GM23338 (cell line): ENCODE data around the gene ALMS1.

Experiments used
- CTCF ChIP-seq, 2 experiments: fragments of 200-600 bp in 1 of 2; sonication (generic) in 1 of 2; conservative IDR thresholded peaks; 2 replicates each; pipeline versions ENCODE4 v1.5.1 to v1.6.1; 2016 to 2017; ENCODE audit warnings: antibody characterized with exemption in 2 of 2, low read depth in 2 of 2, mild to moderate bottlenecking in 2 of 2, moderate library complexity in 1 of 2
- ETS1 ChIP-seq: IDR thresholded peaks from 2 replicates; pipeline ENCODE4 v1.6.1; 2016; ENCODE audit warnings: antibody characterized with exemption
- EZH2 ChIP-seq: fragments of 200-600 bp; sonication (generic); IDR thresholded peaks from one replicate; pipeline ENCODE4 v1.8.0; 2017; ENCODE audit warnings: antibody characterized with exemption, mild to moderate bottlenecking, low read depth; ENCODE audit not compliant: unreplicated experiment
- EZH2phosphoT487 ChIP-seq: fragments of 200-600 bp; sonication (generic); IDR thresholded peaks from one replicate; pipeline ENCODE4 v1.8.1; 2018; ENCODE audit warnings: antibody characterized with exemption; ENCODE audit not compliant: unreplicated experiment
- JUNB ChIP-seq: IDR thresholded peaks from one replicate; pipeline ENCODE4 v1.6.1; 2016; ENCODE audit warnings: antibody characterized with exemption; ENCODE audit not compliant: unreplicated experiment
- NANOG ChIP-seq: IDR thresholded peaks from 2 replicates; pipeline ENCODE4 v1.6.1; 2016; ENCODE audit warnings: antibody characterized with exemption, borderline replicate concordance
- POLR2AphosphoS5 ChIP-seq: IDR thresholded peaks from 2 replicates; pipeline ENCODE4 v1.6.1; 2016; ENCODE audit warnings: antibody characterized with exemption, low read depth
- STAT1 ChIP-seq: IDR thresholded peaks from one replicate; pipeline ENCODE4 v1.6.1; 2016; ENCODE audit warnings: antibody characterized with exemption; ENCODE audit not compliant: unreplicated experiment
- TF ChIP-seq, protein P1 (sequence below): IDR thresholded peaks from one replicate; pipeline ENCODE4 v1.6.1; 2018; ENCODE audit warnings: antibody characterized with exemption; ENCODE audit not compliant: unreplicated experiment
- TF ChIP-seq, protein P2 (sequence below): fragments of 250-450 bp; sonication (Bioruptor Pico); IDR thresholded peaks from 2 replicates; pipeline ENCODE4 v1.5.0; 2020; ENCODE audit warnings: mild to moderate bottlenecking, moderate library complexity

- TF ChIP-seq EZH2 (no peak), CTCF (conservative IDR thresholded peaks at IDR 0.05; ENCODE audit: low read depth in 2 of 2) (no peak), POLR2AphosphoS5 (no peak), ETS1 (no peak), STAT1 (no peak), EZH2phosphoT487 (no peak), JUNB (no peak), NANOG (no peak)
- TF ChIP-seq, protein P1, sequence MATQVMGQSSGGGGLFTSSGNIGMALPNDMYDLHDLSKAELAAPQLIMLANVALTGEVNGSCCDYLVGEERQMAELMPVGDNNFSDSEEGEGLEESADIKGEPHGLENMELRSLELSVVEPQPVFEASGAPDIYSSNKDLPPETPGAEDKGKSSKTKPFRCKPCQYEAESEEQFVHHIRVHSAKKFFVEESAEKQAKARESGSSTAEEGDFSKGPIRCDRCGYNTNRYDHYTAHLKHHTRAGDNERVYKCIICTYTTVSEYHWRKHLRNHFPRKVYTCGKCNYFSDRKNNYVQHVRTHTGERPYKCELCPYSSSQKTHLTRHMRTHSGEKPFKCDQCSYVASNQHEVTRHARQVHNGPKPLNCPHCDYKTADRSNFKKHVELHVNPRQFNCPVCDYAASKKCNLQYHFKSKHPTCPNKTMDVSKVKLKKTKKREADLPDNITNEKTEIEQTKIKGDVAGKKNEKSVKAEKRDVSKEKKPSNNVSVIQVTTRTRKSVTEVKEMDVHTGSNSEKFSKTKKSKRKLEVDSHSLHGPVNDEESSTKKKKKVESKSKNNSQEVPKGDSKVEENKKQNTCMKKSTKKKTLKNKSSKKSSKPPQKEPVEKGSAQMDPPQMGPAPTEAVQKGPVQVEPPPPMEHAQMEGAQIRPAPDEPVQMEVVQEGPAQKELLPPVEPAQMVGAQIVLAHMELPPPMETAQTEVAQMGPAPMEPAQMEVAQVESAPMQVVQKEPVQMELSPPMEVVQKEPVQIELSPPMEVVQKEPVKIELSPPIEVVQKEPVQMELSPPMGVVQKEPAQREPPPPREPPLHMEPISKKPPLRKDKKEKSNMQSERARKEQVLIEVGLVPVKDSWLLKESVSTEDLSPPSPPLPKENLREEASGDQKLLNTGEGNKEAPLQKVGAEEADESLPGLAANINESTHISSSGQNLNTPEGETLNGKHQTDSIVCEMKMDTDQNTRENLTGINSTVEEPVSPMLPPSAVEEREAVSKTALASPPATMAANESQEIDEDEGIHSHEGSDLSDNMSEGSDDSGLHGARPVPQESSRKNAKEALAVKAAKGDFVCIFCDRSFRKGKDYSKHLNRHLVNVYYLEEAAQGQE, result no peak
- TF ChIP-seq, protein P2, sequence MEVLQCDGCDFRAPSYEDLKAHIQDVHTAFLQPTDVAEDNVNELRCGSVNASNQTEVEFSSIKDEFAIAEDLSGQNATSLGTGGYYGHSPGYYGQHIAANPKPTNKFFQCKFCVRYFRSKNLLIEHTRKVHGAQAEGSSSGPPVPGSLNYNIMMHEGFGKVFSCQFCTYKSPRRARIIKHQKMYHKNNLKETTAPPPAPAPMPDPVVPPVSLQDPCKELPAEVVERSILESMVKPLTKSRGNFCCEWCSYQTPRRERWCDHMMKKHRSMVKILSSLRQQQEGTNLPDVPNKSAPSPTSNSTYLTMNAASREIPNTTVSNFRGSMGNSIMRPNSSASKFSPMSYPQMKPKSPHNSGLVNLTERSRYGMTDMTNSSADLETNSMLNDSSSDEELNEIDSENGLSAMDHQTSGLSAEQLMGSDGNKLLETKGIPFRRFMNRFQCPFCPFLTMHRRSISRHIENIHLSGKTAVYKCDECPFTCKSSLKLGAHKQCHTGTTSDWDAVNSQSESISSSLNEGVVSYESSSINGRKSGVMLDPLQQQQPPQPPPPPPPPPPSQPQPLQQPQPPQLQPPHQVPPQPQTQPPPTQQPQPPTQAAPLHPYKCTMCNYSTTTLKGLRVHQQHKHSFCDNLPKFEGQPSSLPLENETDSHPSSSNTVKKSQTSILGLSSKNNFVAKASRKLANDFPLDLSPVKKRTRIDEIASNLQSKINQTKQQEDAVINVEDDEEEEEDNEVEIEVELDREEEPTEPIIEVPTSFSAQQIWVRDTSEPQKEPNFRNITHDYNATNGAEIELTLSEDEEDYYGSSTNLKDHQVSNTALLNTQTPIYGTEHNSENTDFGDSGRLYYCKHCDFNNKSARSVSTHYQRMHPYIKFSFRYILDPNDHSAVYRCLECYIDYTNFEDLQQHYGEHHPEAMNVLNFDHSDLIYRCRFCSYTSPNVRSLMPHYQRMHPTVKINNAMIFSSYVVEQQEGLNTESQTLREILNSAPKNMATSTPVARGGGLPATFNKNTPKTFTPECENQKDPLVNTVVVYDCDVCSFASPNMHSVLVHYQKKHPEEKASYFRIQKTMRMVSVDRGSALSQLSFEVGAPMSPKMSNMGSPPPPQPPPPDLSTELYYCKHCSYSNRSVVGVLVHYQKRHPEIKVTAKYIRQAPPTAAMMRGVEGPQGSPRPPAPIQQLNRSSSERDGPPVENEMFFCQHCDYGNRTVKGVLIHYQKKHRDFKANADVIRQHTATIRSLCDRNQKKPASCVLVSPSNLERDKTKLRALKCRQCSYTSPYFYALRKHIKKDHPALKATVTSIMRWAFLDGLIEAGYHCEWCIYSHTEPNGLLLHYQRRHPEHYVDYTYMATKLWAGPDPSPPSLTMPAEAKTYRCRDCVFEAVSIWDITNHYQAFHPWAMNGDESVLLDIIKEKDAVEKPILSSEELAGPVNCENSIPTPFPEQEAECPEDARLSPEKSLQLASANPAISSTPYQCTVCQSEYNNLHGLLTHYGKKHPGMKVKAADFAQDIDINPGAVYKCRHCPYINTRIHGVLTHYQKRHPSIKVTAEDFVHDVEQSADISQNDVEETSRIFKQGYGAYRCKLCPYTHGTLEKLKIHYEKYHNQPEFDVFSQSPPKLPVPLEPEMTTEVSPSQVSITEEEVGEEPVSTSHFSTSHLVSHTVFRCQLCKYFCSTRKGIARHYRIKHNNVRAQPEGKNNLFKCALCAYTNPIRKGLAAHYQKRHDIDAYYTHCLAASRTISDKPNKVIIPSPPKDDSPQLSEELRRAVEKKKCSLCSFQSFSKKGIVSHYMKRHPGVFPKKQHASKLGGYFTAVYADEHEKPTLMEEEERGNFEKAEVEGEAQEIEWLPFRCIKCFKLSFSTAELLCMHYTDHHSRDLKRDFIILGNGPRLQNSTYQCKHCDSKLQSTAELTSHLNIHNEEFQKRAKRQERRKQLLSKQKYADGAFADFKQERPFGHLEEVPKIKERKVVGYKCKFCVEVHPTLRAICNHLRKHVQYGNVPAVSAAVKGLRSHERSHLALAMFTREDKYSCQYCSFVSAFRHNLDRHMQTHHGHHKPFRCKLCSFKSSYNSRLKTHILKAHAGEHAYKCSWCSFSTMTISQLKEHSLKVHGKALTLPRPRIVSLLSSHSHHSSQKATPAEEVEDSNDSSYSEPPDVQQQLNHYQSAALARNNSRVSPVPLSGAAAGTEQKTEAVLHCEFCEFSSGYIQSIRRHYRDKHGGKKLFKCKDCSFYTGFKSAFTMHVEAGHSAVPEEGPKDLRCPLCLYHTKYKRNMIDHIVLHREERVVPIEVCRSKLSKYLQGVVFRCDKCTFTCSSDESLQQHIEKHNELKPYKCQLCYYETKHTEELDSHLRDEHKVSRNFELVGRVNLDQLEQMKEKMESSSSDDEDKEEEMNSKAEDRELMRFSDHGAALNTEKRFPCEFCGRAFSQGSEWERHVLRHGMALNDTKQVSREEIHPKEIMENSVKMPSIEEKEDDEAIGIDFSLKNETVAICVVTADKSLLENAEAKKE, result no peak
Observed at GRCh38 chr2:73343992-73344391, 41.6 kb upstream of the ALMS1 start.
